Calu3 (cell line): ENCODE data around the gene CREBRF. TPM values are rescaled to one million over a fixed set of nuclear protein-coding genes. Genes with fewer than 3 reads are reported as not detected.
"Not testable (repeated sequence)": the region's sequence is repeated elsewhere in the genome, so short reads cannot be mapped to it uniquely, and the experiment has no call there.

Experiments
- BruUV-seq: library from RNA; stranded (reverse); fragments of 400-500 nt; replicated peaks from 2 replicates; lab custom pipeline; 2021; lab: Mats Ljungman, UMichigan
- CTCF ChIA-PET: fragments of 300-600 bp; sonication (Branson Sonifier 250); formaldehyde crosslinking; loops from one replicate; lab custom pipeline; 2022; ENCODE audit warnings: antibody characterized with exemption; lab: Charles Lee
- DNase-seq: peaks from one replicate; pipeline ENCODE4 v3.0.0; 2022
- H3K27ac Mint-ChIP-seq: one replicate; pipeline ENCODE4 v1.8.0; 2022; ENCODE audit warnings: mixed read lengths; ENCODE audit not compliant: unreplicated experiment
- H3K27me3 Mint-ChIP-seq: one replicate; pipeline ENCODE4 v1.8.0; 2022; ENCODE audit warnings: mixed read lengths; ENCODE audit not compliant: unreplicated experiment
- H3K36me3 Mint-ChIP-seq: one replicate; pipeline ENCODE4 v1.8.0; 2022; ENCODE audit warnings: mild to moderate bottlenecking, moderate library complexity, mixed read lengths; ENCODE audit not compliant: insufficient read depth, unreplicated experiment
- H3K4me1 Mint-ChIP-seq: one replicate; pipeline ENCODE4 v1.8.0; 2022; ENCODE audit warnings: mild to moderate bottlenecking, low read depth, mixed read lengths; ENCODE audit not compliant: unreplicated experiment
- H3K4me3 Mint-ChIP-seq: one replicate; pipeline ENCODE4 v1.8.0; 2022; ENCODE audit warnings: mild to moderate bottlenecking, low read depth, moderate library complexity, mixed read lengths; ENCODE audit not compliant: unreplicated experiment
- H3K9me3 Mint-ChIP-seq: one replicate; pipeline ENCODE4 v1.8.0; 2022; ENCODE audit warnings: low read depth, mixed read lengths; ENCODE audit not compliant: unreplicated experiment
- CTCF ChIP-seq: fragments of 200-600 bp; IDR thresholded peaks from one replicate; pipeline ENCODE4 v1.8.0; 2022; ENCODE audit warnings: antibody characterized with exemption; ENCODE audit not compliant: unreplicated experiment
- intact Hi-C: fragments of 100-400 bp; cut with micrococcal nuclease; formaldehyde crosslinking; loops from one replicate; pipeline ENCODE4 v1.10.0; 2022; ENCODE audit not compliant: unreplicated experiment
- total RNA-seq: library from RNA; stranded (reverse); gene quantifications from 2 replicates; pipeline ENCODE4 v1.2.3, GENCODE V29; 2022

Gene CREBRF
- total RNA-seq, 1 experiment from 2014 or later = 18.2 TPM

DNA sequence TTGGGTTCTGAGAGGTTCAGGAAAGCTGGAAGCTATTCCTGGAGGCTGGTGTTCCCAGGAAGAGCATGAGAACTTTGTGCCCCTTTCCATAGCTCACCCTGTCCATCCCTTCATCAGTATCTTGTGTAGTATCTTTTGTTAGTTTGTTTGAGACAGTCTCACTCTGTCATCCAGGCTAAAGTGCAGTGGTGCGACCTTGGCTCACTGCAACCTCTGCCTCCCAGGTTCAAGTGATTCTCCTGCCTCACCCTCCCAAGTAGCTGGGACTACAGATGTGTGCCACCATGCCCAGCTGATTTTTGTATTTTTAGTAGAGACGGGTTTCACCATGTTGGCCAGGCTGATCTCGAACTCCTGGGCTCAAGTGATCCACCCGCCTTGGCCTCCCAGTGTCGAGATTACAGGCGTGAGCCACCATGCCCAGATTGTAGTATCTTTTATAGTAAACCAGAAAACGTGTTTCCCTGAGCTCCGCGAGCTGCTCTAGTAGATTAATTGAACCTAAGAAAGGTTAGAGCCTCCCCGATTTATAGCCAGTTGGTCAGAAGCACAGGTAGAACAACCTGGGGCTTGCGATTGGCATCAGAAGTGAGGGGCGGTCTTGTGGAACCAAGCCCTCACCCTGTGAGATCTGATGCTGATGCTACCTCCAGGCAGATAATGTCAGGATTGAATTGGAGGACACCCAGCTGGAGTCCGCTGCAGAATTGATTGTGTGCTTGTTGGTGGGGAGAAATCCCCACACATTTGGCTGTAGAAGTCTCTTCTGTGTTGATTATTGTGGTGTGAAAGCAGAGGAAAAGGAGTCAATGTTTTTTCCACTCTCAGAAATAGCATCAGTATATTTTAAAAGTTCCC, 40.3 kb upstream of the CREBRF start:
- intact Hi-C loops = no loop called here
- H3K4me3 Mint-ChIP-seq = peak overlapping the region; percentile 44

DNA sequence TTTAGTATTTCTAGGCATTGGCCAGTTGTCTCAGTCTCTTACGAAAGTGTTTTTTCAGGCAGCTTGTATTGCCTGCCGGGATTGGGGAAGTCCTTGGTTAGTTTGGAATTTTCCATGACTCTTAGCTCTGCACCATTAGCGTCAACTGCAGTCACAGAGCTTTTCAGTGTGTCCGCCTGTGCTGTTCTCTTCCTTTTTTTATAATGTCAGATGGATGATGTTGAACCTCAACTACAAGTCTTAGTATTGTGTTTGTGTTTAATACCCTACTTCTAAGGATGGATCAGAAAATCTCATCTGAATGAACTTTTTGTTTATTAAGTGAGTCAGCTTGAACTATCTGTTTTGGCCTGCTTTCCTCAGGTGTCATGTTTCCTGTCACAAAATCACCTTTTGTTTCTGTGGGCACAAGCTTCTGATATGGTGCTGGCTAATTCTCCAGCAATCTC, 39.5 kb upstream of the CREBRF start:
- Mint-ChIP-seq H3K27ac (peak overlapping the region; percentile 94), H3K4me1 (peaks cover 31% of the 10 kb centered on the region), H3K9me3 (peaks cover 3% of the 10 kb centered on the region), H3K4me3 (peak overlapping the region; percentile 44), H3K36me3 (peaks cover 42% of the 10 kb centered on the region), H3K27me3 (no peaks in the 10 kb centered on the region)
- TF ChIP-seq CTCF = no peak
- BruUV-seq = no TSS peak
- intact Hi-C loops = no loop called here
- peak; percentile 43 for DNase-seq
- CTCF ChIA-PET = interaction anchor here (0.9 to 1.7 kb wide), 5 partner anchors 12 to 41 kb away, joined by 3 to 8 read pairs (median 3); partner anchors contain the start of gene ATP6V0E1

More for the DNA sequence above, 40.3 kb upstream of the CREBRF start:
- CTCF ChIA-PET = interaction anchor here (0.6 to 1.7 kb wide), 5 partner anchors 12 to 922 kb away, joined by 3 to 8 read pairs (median 6); partner anchors contain the start of gene ATP6V0E1
- H3K27ac Mint-ChIP-seq = peak overlapping the region; percentile 94
- no peak for DNase-seq
- TF ChIP-seq CTCF = no peak
- H3K36me3 Mint-ChIP-seq = peaks cover 37% of the 10 kb centered on the region
- peaks cover 3% of the 10 kb centered on the region for H3K9me3 Mint-ChIP-seq
- H3K4me1 Mint-ChIP-seq = peaks cover 32% of the 10 kb centered on the region
- H3K27me3 Mint-ChIP-seq = no peaks in the 10 kb centered on the region
- no TSS peak for BruUV-seq

DNA sequence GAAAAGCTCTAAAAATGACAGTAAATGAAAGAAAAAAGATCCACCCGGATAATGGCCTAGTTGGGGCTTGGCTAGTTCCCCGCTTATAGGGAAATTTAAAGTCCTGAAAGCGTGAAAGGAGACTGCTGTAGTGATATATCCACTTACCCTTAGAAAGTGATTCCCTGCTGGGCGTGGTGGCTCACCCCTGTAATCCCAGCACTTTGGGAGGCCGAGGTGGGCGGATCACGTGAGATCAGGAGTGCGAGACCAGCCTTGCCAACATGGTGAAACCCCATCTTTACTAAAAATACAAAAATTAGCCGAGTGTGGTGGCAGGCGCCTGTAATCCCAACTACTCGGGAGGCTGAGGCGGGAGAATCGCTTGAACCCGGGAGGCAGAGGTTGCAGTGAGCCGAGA, 39.1 kb upstream of the CREBRF start:
- H3K4me1 Mint-ChIP-seq = peaks cover 31% of the 10 kb centered on the region
- peak overlapping the region; percentile 94 for H3K27ac Mint-ChIP-seq
- H3K36me3 Mint-ChIP-seq = peaks cover 42% of the 10 kb centered on the region
- DNase-seq, intact Hi-C loops, BruUV-seq, H3K27me3 Mint-ChIP-seq, H3K9me3 Mint-ChIP-seq: not testable (repeated sequence)
- H3K4me3 Mint-ChIP-seq = peak overlapping the region; percentile 44
- CTCF ChIA-PET = interaction anchor here (0.9 to 1.7 kb wide), 5 partner anchors 13 to 40 kb away, joined by 3 to 8 read pairs (median 3); partner anchors contain the start of gene ATP6V0E1

DNA sequence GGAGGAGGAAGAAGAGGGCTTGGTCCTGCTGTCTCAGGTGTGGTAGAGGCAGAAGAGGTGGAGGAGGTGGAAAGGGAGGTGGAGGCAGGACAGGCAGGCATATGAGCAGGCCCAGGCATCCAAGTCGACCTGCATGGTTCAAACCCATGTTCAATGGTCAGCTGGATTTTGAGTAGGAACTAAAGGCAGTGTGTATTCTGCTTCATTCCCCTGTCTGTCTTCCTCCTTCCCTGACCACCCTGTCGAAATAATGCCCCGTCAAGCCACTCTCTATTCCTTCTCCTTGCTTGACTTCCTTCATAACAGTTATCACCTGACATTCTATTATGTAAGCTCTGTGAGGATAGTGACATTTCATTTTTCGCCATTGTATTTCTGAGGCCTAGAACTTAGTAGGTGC, 37.8 kb upstream of the CREBRF start:
- Mint-ChIP-seq H3K27ac (peak overlapping the region; percentile 82), H3K36me3 (peaks cover 44% of the 10 kb centered on the region), H3K27me3 (no peaks in the 10 kb centered on the region), H3K9me3 (peaks cover 3% of the 10 kb centered on the region), H3K4me3 (no peak overlapping the region), H3K4me1 (peaks cover 31% of the 10 kb centered on the region)
- CTCF ChIA-PET = no interaction called here
- intact Hi-C loops = no loop called here
- TF ChIP-seq CTCF = no peak
- no peak for DNase-seq
- no TSS peak for BruUV-seq
